AG04449 (cell line): ENCODE measurements around the gene SYT1.

Experiments used
- CTCF ChIA-PET: fragments of 350-600 bp; formaldehyde crosslinking; extraction: SDS; loops from one replicate; lab custom pipeline; 2021; ENCODE audit warnings: antibody characterized with exemption; lab: Yijun Ruan, JAX
- POLR2A ChIA-PET: fragments of 400-600, 350-600 bp; formaldehyde crosslinking; extraction: SDS; loops from one replicate; lab custom pipeline; 2020; ENCODE audit warnings: antibody characterized with exemption, inconsistent platforms; lab: Yijun Ruan, JAX
- DNase-seq: peaks from one replicate; pipeline ENCODE4 v3.0.0-alpha.2; 2010; ENCODE audit warnings: low read depth, low spot score
- H3K4me3 ChIP-seq: 2 replicates; pipeline ENCODE4 v1.5.1; 2011; ENCODE audit warnings: low read depth, mild to moderate bottlenecking, control low read depth, low read length
- CTCF ChIP-seq: IDR thresholded peaks from one replicate; pipeline ENCODE4 v1.5.1; 2011; ENCODE audit warnings: mild to moderate bottlenecking, moderate library complexity, low read length, control low read depth, inconsistent platforms; ENCODE audit not compliant: insufficient read depth; ENCODE audit errors: missing control alignments

Gene SYT1

GRCh38 chr12:79155683-79156082 lies 291.1 kb downstream of the SYT1 start:
- no peak for DNase-seq
- CTCF ChIA-PET: interaction anchor here (0.6 kb wide), 1 partner anchor 14 kb away, joined by 3 read pairs; no protein-coding TSS in a partner anchor
- POLR2A ChIA-PET: no interaction called here
- no peak for TF ChIP-seq CTCF
- no peak overlapping the region for H3K4me3 ChIP-seq

GRCh38 chr12:79156846-79157463 lies 292.4 kb downstream of the SYT1 start:
- H3K4me3 ChIP-seq: no peak overlapping the region
- ChIA-PET POLR2A (no interaction called here), CTCF (no interaction called here)
- TF ChIP-seq CTCF: no peak
- no peak for DNase-seq

GRCh38 chr12:79161249-79161934 lies 296.8 kb downstream of the SYT1 start:
- H3K4me3 ChIP-seq: no peak overlapping the region
- POLR2A ChIA-PET: no interaction called here
- DNase-seq: no peak
- CTCF ChIA-PET: interaction anchor here (1.5 kb wide), 1 partner anchor 13 kb away, joined by 3 read pairs; no protein-coding TSS in a partner anchor
- TF ChIP-seq CTCF: no peak

- CTCF ChIA-PET: interaction anchor here (1.5 kb wide), 1 partner anchor 13 kb away, joined by 3 read pairs; no protein-coding TSS in a partner anchor
- H3K4me3 ChIP-seq: no peak overlapping the region
- TF ChIP-seq CTCF: no peak
- POLR2A ChIA-PET: no interaction called here
- DNase-seq: no peak
Measured at GRCh38 chr12:79162147-79162772, 297.7 kb downstream of the SYT1 start.

GRCh38 chr12:79162948-79163347 lies 298.4 kb downstream of the SYT1 start:
- ChIA-PET CTCF (interaction anchor here (1.5 kb wide), 1 partner anchor 12 kb away, joined by 3 read pairs; no protein-coding TSS in a partner anchor), POLR2A (no interaction called here)
- TF ChIP-seq CTCF: no peak
- DNase-seq: no peak
- no peak overlapping the region for H3K4me3 ChIP-seq

- H3K4me3 ChIP-seq: no peak overlapping the region
- POLR2A ChIA-PET: no interaction called here
- no peak for DNase-seq
Measured at GRCh38 chr12:79164890-79165289, 300.3 kb downstream of the SYT1 start.

More at GRCh38 chr12:79164890-79165289, 300.3 kb downstream of the SYT1 start:
- CTCF ChIA-PET: no interaction called here
- TF ChIP-seq CTCF: no peak
